Naive thymus-derived CD8-positive, alpha-beta T cell (primary cell): ENCODE measurements around the gene TSPAN5. TPM values are rescaled to one million over a fixed set of nuclear protein-coding genes. Genes with fewer than 3 reads are reported as not detected.

ENCODE experiments used
- ATAC-seq, 2 donors: fragments of 150-1000 bp; cut with Tn5 transposase in 1 of 2; sonication (Bioruptor Pico), chemical (Tn5 transposase) in 1 of 2; 1 replicate in 1 of 2; 2 replicates in 1 of 2; pipeline ENCODE4 v1.10.0; 2021; ENCODE audit warnings: mild to moderate bottlenecking in 2 of 2, moderate library complexity in 2 of 2
- POLR2A ChIA-PET: fragments of 350-600 bp; sonication (Branson Sonifier 250); formaldehyde crosslinking; loops from one replicate; lab custom pipeline; 2021; ENCODE audit warnings: antibody characterized with exemption; lab: Charles Lee
- DNase-seq, 10 donors: peaks; one replicate each; pipeline versions ENCODE4 v3.0.0 to v3.0.0-alpha.2; 2020 to 2022
- H3K27ac Mint-ChIP-seq, 10 donors: one replicate each; pipeline ENCODE4 v1.8.0; 2020 to 2022; ENCODE audit warnings: mild to moderate bottlenecking in 10 of 10, mixed read lengths in 10 of 10, moderate library complexity in 4 of 10, inconsistent platforms in 1 of 10
- H3K27me3 Mint-ChIP-seq, 5 donors: one replicate each; pipeline ENCODE4 v1.8.0; 2021 to 2022; ENCODE audit warnings: mixed read lengths in 5 of 5
- H3K36me3 Mint-ChIP-seq, 3 donors: one replicate each; pipeline ENCODE4 v1.8.0; 2020 to 2022; ENCODE audit warnings: mixed read lengths in 3 of 3, mild to moderate bottlenecking in 2 of 3, inconsistent platforms in 1 of 3
- H3K4me1 Mint-ChIP-seq, 4 donors: one replicate each; pipeline ENCODE4 v1.8.0; 2021 to 2022; ENCODE audit warnings: mixed read lengths in 4 of 4
- H3K4me3 Mint-ChIP-seq, 10 donors: one replicate each; pipeline ENCODE4 v1.8.0; 2020 to 2022; ENCODE audit warnings: mild to moderate bottlenecking in 10 of 10, mixed read lengths in 10 of 10, moderate library complexity in 6 of 10, inconsistent platforms in 1 of 10
- H3K9me3 Mint-ChIP-seq, 9 donors: one replicate each; pipeline ENCODE4 v1.8.0; 2020 to 2022; ENCODE audit warnings: mixed read lengths in 9 of 9, mild to moderate bottlenecking in 3 of 9, inconsistent platforms in 1 of 9, moderate library complexity in 1 of 9
- polyA plus RNA-seq, 3 donors: library from polyadenylated mRNA; unstranded; fragments of 300-500 nt; fragmentation: Illumina TruSeq; gene quantifications; one replicate each; pipeline ENCODE4 v1.2.3, GENCODE V29; 2021
- total RNA-seq, 8 experiments: library from RNA in 2 of 8; stranded (reverse) in 2 of 8; gene quantifications; one replicate each; pipeline ENCODE4 v1.2.3 and lab custom pipeline; 2021 to 2026

Gene TSPAN5
- total and polyA plus RNA-seq, 5 experiments from 2014 or later: 5.0 to 13.9 (median 5.9) TPM

- H3K36me3 Mint-ChIP-seq: no peaks in the 10 kb centered on the region
- H3K4me1 Mint-ChIP-seq: peaks cover 26 to 72% (median 66%) of the 10 kb centered on the region in 4 donors
- peak overlapping the region in 6 of 10 donors; percentile 7 to 89 (median 68) for H3K27ac Mint-ChIP-seq
- no peak for ATAC-seq
- POLR2A ChIA-PET: no interaction called here
- no peaks in the 10 kb centered on the region for H3K27me3 Mint-ChIP-seq
- H3K9me3 Mint-ChIP-seq: no peaks in the 10 kb centered on the region
- no peak for DNase-seq
- H3K4me3 Mint-ChIP-seq: peak overlapping the region; percentile 87 to 99 (median 92)
These were observed 1.5 kb downstream of the TSPAN5 start for GRCh38 chr4:98656886-98657285.

DNA sequence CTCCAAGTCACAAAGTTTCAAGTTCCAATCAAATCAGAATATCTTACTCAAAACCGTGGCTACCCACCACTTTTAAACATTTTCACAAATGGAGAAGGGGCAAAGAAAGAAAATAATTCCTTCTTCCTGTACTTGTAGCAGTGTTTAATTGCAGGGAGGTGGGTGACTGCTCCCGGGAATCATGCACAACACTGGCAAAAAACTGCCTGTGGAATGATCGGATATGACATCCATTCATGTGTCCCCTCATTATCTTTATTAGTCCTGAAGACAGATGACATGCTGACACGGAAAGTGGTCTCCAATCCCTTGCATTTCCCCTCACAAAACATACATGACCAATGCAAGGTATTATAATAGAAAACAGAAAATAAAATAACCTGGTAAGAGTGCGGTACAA is 2.0 kb downstream of the TSPAN5 start:
- peak overlapping the region; percentile 87 to 99 (median 92) for H3K4me3 Mint-ChIP-seq
- H3K27me3 Mint-ChIP-seq: no peaks in the 10 kb centered on the region
- no peaks in the 10 kb centered on the region for H3K9me3 Mint-ChIP-seq
- POLR2A ChIA-PET: no interaction called here
- peak overlapping the region in 3 of 10 donors; percentile 63 to 89 (median 73) for H3K27ac Mint-ChIP-seq
- no peak for DNase-seq
- no peak for ATAC-seq
- H3K4me1 Mint-ChIP-seq: peaks cover 24 to 68% (median 62%) of the 10 kb centered on the region in 4 donors
- H3K36me3 Mint-ChIP-seq: no peaks in the 10 kb centered on the region

- ATAC-seq (no peak), DNase-seq (no peak)
- H3K27ac Mint-ChIP-seq: no peak overlapping the region
- peak overlapping the region in 1 of 10 donors; percentile 22 for H3K4me3 Mint-ChIP-seq
- POLR2A ChIA-PET: no interaction called here
- H3K4me1 Mint-ChIP-seq: peaks cover 24 to 52% (median 43%) of the 10 kb centered on the region in 4 donors
- peaks cover 0 to 7% (median 0%) of the 10 kb centered on the region in 3 donors for H3K36me3 Mint-ChIP-seq
- H3K9me3 Mint-ChIP-seq: no peaks in the 10 kb centered on the region
- no peaks in the 10 kb centered on the region for H3K27me3 Mint-ChIP-seq
These were observed 4.2 kb downstream of the TSPAN5 start for GRCh38 chr4:98653890-98654867.

- H3K4me3 Mint-ChIP-seq: no peak overlapping the region
- POLR2A ChIA-PET: no interaction called here
- H3K9me3 Mint-ChIP-seq: no peaks in the 10 kb centered on the region
- H3K27me3 Mint-ChIP-seq: no peaks in the 10 kb centered on the region
- H3K27ac Mint-ChIP-seq: no peak overlapping the region
- H3K36me3 Mint-ChIP-seq: peaks cover 0 to 7% (median 0%) of the 10 kb centered on the region in 3 donors
- ATAC-seq (no peak), DNase-seq (no peak)
- H3K4me1 Mint-ChIP-seq: peaks cover 21 to 48% (median 39%) of the 10 kb centered on the region in 4 donors
These were observed 5.4 kb downstream of the TSPAN5 start for GRCh38 chr4:98652996-98653395.

- H3K4me3 Mint-ChIP-seq: no peak overlapping the region
- no peaks in the 10 kb centered on the region for H3K9me3 Mint-ChIP-seq
- peaks cover 15 to 24% (median 17%) of the 10 kb centered on the region in 4 donors for H3K4me1 Mint-ChIP-seq
- DNase-seq: no peak
- no peaks in the 10 kb centered on the region for H3K27me3 Mint-ChIP-seq
- peaks cover 0 to 7% (median 0%) of the 10 kb centered on the region in 3 donors for H3K36me3 Mint-ChIP-seq
- no peak for ATAC-seq
- POLR2A ChIA-PET: interaction anchor here (1.4 kb wide), 1 partner anchor 10 kb away, joined by 3 read pairs; the partner anchor contains the start of gene TSPAN5
- no peak overlapping the region for H3K27ac Mint-ChIP-seq
These were observed 9.8 kb downstream of the TSPAN5 start for GRCh38 chr4:98648602-98649001.

GRCh38 chr4:98646422-98646821 is 12.0 kb downstream of the TSPAN5 start:
- ATAC-seq (no peak), DNase-seq (no peak)
- Mint-ChIP-seq H3K4me3 (no peak overlapping the region), H3K9me3 (no peaks in the 10 kb centered on the region), H3K4me1 (peaks cover 17 to 32% (median 27%) of the 10 kb centered on the region in 4 donors), H3K36me3 (peaks cover 0 to 7% (median 0%) of the 10 kb centered on the region in 3 donors), H3K27ac (no peak overlapping the region), H3K27me3 (no peaks in the 10 kb centered on the region)
- POLR2A ChIA-PET: no interaction called here

GRCh38 chr4:98645527-98645926 is 12.9 kb downstream of the TSPAN5 start:
- ATAC-seq: no peak
- peaks cover 17 to 35% (median 28%) of the 10 kb centered on the region in 4 donors for H3K4me1 Mint-ChIP-seq
- DNase-seq: no peak
- H3K27me3 Mint-ChIP-seq: no peaks in the 10 kb centered on the region
- no peak overlapping the region for H3K4me3 Mint-ChIP-seq
- peaks cover 0 to 5% (median 0%) of the 10 kb centered on the region in 3 donors for H3K36me3 Mint-ChIP-seq
- peak overlapping the region in 1 of 10 donors; percentile 46 for H3K27ac Mint-ChIP-seq
- H3K9me3 Mint-ChIP-seq: no peaks in the 10 kb centered on the region
- POLR2A ChIA-PET: no interaction called here

- peak overlapping the region in 2 of 10 donors; percentile 2 to 5 for H3K4me3 Mint-ChIP-seq
- no peak for DNase-seq
- H3K9me3 Mint-ChIP-seq: no peaks in the 10 kb centered on the region
- H3K27me3 Mint-ChIP-seq: no peaks in the 10 kb centered on the region
- no peak for ATAC-seq
- peaks cover 20 to 50% (median 42%) of the 10 kb centered on the region in 4 donors for H3K4me1 Mint-ChIP-seq
- H3K27ac Mint-ChIP-seq: peak overlapping the region in 3 of 10 donors; percentile 16 to 83 (median 30)
- POLR2A ChIA-PET: no interaction called here
- H3K36me3 Mint-ChIP-seq: no peaks in the 10 kb centered on the region
These were observed 14.7 kb downstream of the TSPAN5 start for GRCh38 chr4:98643755-98644154.

DNA sequence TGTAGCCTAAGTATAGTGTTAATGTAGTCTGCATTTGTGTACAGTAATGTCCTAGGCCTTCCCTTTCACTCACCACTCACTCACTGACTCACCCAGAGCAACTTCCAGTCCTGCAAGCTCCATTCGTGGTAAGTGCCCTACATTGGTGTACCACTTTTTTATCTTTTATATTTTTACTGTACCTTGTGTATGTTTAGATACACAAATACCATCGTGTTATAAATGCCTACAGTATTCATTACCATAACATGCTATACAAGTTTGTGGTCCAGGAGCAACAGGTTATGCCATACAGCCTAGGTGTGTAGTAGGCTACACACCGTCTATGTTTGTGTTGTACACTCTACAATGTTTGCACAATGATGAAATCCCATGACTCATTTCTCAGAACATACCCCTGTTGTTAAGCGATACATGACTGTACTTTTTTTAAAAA is 15.4 kb downstream of the TSPAN5 start:
- Mint-ChIP-seq H3K27ac (no peak overlapping the region), H3K27me3 (no peaks in the 10 kb centered on the region), H3K4me3 (no peak overlapping the region), H3K36me3 (no peaks in the 10 kb centered on the region), H3K9me3 (no peaks in the 10 kb centered on the region), H3K4me1 (peaks cover 21 to 54% (median 45%) of the 10 kb centered on the region in 4 donors)
- ATAC-seq (no peak), DNase-seq (no peak)
- POLR2A ChIA-PET: no interaction called here

- H3K36me3 Mint-ChIP-seq: no peaks in the 10 kb centered on the region
- H3K27ac Mint-ChIP-seq: no peak overlapping the region
- ATAC-seq (no peak), DNase-seq (no peak)
- no peaks in the 10 kb centered on the region for H3K9me3 Mint-ChIP-seq
- no peaks in the 10 kb centered on the region for H3K27me3 Mint-ChIP-seq
- no peak overlapping the region for H3K4me3 Mint-ChIP-seq
- peaks cover 23 to 54% (median 46%) of the 10 kb centered on the region in 4 donors for H3K4me1 Mint-ChIP-seq
- POLR2A ChIA-PET: no interaction called here
These were observed 16.3 kb downstream of the TSPAN5 start for GRCh38 chr4:98641906-98642668.

DNA sequence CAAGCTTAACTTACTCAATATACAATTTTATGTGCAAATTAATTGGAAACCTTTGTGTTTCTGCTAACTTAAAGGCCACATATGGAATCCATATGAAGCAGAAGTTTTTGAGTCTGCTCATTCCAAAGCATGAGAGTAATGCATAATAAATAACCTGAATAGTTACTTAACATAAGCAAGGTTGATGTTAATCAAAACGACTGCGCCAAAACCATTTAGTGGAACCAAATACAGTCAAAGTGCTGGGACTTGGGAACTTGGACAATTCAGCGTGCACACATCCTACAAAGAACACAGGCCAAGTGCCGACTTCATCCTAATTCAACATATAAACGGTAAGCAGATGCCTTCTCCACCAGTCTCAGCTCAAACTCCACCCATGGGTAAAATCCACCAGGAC is 17.0 kb downstream of the TSPAN5 start:
- no peaks in the 10 kb centered on the region for H3K27me3 Mint-ChIP-seq
- DNase-seq (no peak), ATAC-seq (no peak)
- POLR2A ChIA-PET: no interaction called here
- no peaks in the 10 kb centered on the region for H3K9me3 Mint-ChIP-seq
- no peak overlapping the region for H3K27ac Mint-ChIP-seq
- no peak overlapping the region for H3K4me3 Mint-ChIP-seq
- no peaks in the 10 kb centered on the region for H3K36me3 Mint-ChIP-seq
- peaks cover 22 to 53% (median 46%) of the 10 kb centered on the region in 4 donors for H3K4me1 Mint-ChIP-seq

DNA sequence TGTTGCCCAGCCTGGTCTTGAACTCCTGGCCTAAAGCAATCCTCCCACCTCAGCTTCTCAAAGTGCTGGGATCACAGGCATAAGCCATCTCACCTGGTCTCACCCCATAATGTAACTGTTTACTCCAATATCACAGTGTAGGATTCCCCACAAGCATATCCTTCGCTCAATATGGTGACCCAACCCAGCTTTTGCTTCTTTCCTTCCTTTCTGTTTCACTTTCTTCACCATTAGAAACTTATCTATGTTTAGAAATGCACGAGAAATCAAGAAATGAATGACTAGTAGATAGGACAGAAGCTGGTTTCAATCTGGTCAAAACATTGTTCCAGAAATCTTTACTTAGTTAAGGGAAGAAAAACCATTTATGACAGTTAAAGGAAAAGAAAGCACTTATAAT is 18.9 kb downstream of the TSPAN5 start:
- Mint-ChIP-seq H3K9me3 (no peaks in the 10 kb centered on the region), H3K4me3 (peak overlapping the region; percentile 26 to 70 (median 62)), H3K36me3 (no peaks in the 10 kb centered on the region), H3K4me1 (peaks cover 13 to 46% (median 37%) of the 10 kb centered on the region in 4 donors), H3K27me3 (no peaks in the 10 kb centered on the region), H3K27ac (peak overlapping the region; percentile 44 to 90 (median 66))
- POLR2A ChIA-PET: no interaction called here
- peak in 1 of 2 donors; percentile 51 for ATAC-seq
- no peak for DNase-seq
